GM20431 (cell line): ENCODE measurements around the gene ASPRV1.
"Not testable (repeated sequence)": the region's sequence is repeated elsewhere in the genome, so short reads cannot be mapped to it uniquely, and the experiment has no call there.

Experiments
- in situ Hi-C: fragments of 300-500 bp; cut with MseI, MboI; formaldehyde crosslinking; loops from one replicate; pipeline ENCODE4 v1.15.0; 2020; ENCODE audit warnings: low sequenced_read_pairs; ENCODE audit not compliant: unreplicated experiment

ASPRV1 gene

GRCh38 chr2:69961496-69961895 lies at the start of gene ASPRV1:
Gene ASPRV1, minus strand, starts transcription at chr2:69961631. Its CDS starts 195 bp downstream, at chr2:69961436.
- in situ Hi-C loops, result no loop called here

GRCh38 chr2:70010576-70011111 lies 49.2 kb upstream of the ASPRV1 start:
- in situ Hi-C loops, result no loop called here

GRCh38 chr2:70009762-70010575 lies 48.5 kb upstream of the ASPRV1 start:
- in situ Hi-C loops, result no loop called here

- in situ Hi-C loops, result no loop called here
Measured at GRCh38 chr2:70008290-70008689, 46.9 kb upstream of the ASPRV1 start.

- in situ Hi-C loops, result no loop called here
Measured at GRCh38 chr2:70007151-70007550, 45.7 kb upstream of the ASPRV1 start.

- in situ Hi-C loops, result no loop called here
Measured at GRCh38 chr2:70006447-70006784, 45.0 kb upstream of the ASPRV1 start.

- in situ Hi-C loops, result no loop called here
Measured at GRCh38 chr2:70005752-70006446, 44.5 kb upstream of the ASPRV1 start.

- in situ Hi-C loops, result no loop called here
Measured at GRCh38 chr2:70005216-70005615, 43.8 kb upstream of the ASPRV1 start.

- in situ Hi-C loops, result no loop called here
Measured at GRCh38 chr2:70003093-70003830, 41.8 kb upstream of the ASPRV1 start.

- in situ Hi-C loops, result no loop called here
Measured at GRCh38 chr2:70002241-70002899, 40.9 kb upstream of the ASPRV1 start.

GRCh38 chr2:70000529-70000928 lies 39.1 kb upstream of the ASPRV1 start:
- in situ Hi-C loops, result not testable (repeated sequence)

- in situ Hi-C loops, result no loop called here
Measured at GRCh38 chr2:69998761-69999160, 37.3 kb upstream of the ASPRV1 start.

- in situ Hi-C loops, result no loop called here
Measured at GRCh38 chr2:69997015-69997830, 35.8 kb upstream of the ASPRV1 start.

- in situ Hi-C loops, result no loop called here
Measured at GRCh38 chr2:69995511-69995910, 34.1 kb upstream of the ASPRV1 start.

- in situ Hi-C loops, result no loop called here
Measured at GRCh38 chr2:69994166-69994565, 32.7 kb upstream of the ASPRV1 start.

GRCh38 chr2:69993708-69994107 lies 32.3 kb upstream of the ASPRV1 start:
- in situ Hi-C loops, result no loop called here

GRCh38 chr2:69993048-69993565 lies 31.7 kb upstream of the ASPRV1 start:
- in situ Hi-C loops, result no loop called here

- in situ Hi-C loops, result no loop called here
Measured at GRCh38 chr2:69992310-69993047, 31.0 kb upstream of the ASPRV1 start.
